H54 (cell line): ENCODE data around the gene PECR.

Source experiments
- DNase-seq: peaks from one replicate; pipeline ENCODE4 v3.0.0; 2011; ENCODE audit warnings: low spot score, mixed read lengths; ENCODE audit not compliant: insufficient read length
- FAIRE-seq: peaks from 3 replicates; lab custom pipeline; 2011; peaks lifted over from hg19 to GRCh38; lab: Jason Lieb, UNC
- POLR2A ChIP-seq: IDR thresholded peaks from 2 replicates; pipeline ENCODE4 v1.6.1; 2011; ENCODE audit warnings: low read depth, mild to moderate bottlenecking, low read length

The PECR gene

GRCh38 chr2:216109962-216110614, 28.5 kb upstream of the PECR start:
- no peak for DNase-seq
- no peak for FAIRE-seq
- TF ChIP-seq POLR2A: no peak

GRCh38 chr2:216108967-216109921, 27.6 kb upstream of the PECR start, which contains the start of gene XRCC5:
TSS of gene XRCC5 (plus strand) at chr2:216109348. CDS start at chr2:216109437, 89 bp downstream.
- TF ChIP-seq POLR2A: peak; percentile 53; the same call in 1 of the 2 replicates
- DNase-seq (peak; percentile 77), FAIRE-seq (peak; percentile 93)

GRCh38 chr2:216108310-216108966, 26.8 kb upstream of the PECR start:
- no peak for TF ChIP-seq POLR2A
- FAIRE-seq (no peak), DNase-seq (no peak)

- FAIRE-seq (no peak), DNase-seq (no peak)
- TF ChIP-seq POLR2A: no peak
Observed at GRCh38 chr2:216107760-216108159, 26.2 kb upstream of the PECR start.

- FAIRE-seq (no peak), DNase-seq (no peak)
- no peak for TF ChIP-seq POLR2A
Observed at GRCh38 chr2:216107320-216107719, 25.7 kb upstream of the PECR start.

GRCh38 chr2:216104691-216105090, 23.1 kb upstream of the PECR start:
- DNase-seq: no peak
- no peak for FAIRE-seq
- no peak for TF ChIP-seq POLR2A

- DNase-seq: no peak
- FAIRE-seq: no peak
- no peak for TF ChIP-seq POLR2A
Observed at GRCh38 chr2:216103213-216103612, 21.6 kb upstream of the PECR start.

- DNase-seq (no peak), FAIRE-seq (no peak)
- no peak for TF ChIP-seq POLR2A
Observed at GRCh38 chr2:216101109-216101508, 19.5 kb upstream of the PECR start.

GRCh38 chr2:216098421-216099334, 17.1 kb upstream of the PECR start:
- DNase-seq (no peak), FAIRE-seq (no peak)
- TF ChIP-seq POLR2A: no peak

- FAIRE-seq: no peak
- DNase-seq: no peak
- no peak for TF ChIP-seq POLR2A
Observed at GRCh38 chr2:216094701-216095100, 13.1 kb upstream of the PECR start.

GRCh38 chr2:216092646-216093045, 11.0 kb upstream of the PECR start:
- no peak for TF ChIP-seq POLR2A
- no peak for FAIRE-seq
- DNase-seq: no peak

GRCh38 chr2:216090369-216090786, 8.8 kb upstream of the PECR start:
- FAIRE-seq: no peak
- TF ChIP-seq POLR2A: no peak
- DNase-seq: no peak
